HT1080 (cell line): ENCODE measurements around the gene ATG4D. TPM values are rescaled to one million over a fixed set of nuclear protein-coding genes. Genes with fewer than 3 reads are reported as not detected.
"Not testable (repeated sequence)": the region's sequence is repeated elsewhere in the genome, so short reads cannot be mapped to it uniquely, and the experiment has no call there.

Experiments used
- DNase-seq: peaks from one replicate; pipeline ENCODE4 v3.0.0-alpha.2; 2015; ENCODE audit warnings: low read depth
- total RNA-seq: library from RNA; depleted of rRNA; stranded (reverse); fragments of >200 nt; shearing (Covaris generic); gene quantifications from 2 replicates; pipeline ENCODE4 v1.2.3, GENCODE V29; 2014

The ATG4D gene
- total RNA-seq, 1 experiment from 2014 or later, result 31.8 TPM

- DNase-seq, result no peak
Measured at GRCh38 chr19:10518444-10519361, 25.0 kb upstream of the ATG4D start.

- DNase-seq, result no peak
Measured at GRCh38 chr19:10519421-10519820, 24.3 kb upstream of the ATG4D start.

GRCh38 chr19:10520652-10521318, 22.9 kb upstream of the ATG4D start:
- no peak for DNase-seq

GRCh38 chr19:10521461-10522171, 22.1 kb upstream of the ATG4D start:
- no peak for DNase-seq

GRCh38 chr19:10523135-10523636, 20.5 kb upstream of the ATG4D start:
- no peak for DNase-seq

GRCh38 chr19:10525636-10526035, 18.1 kb upstream of the ATG4D start:
- no peak for DNase-seq

- not testable (repeated sequence) for DNase-seq
Measured at GRCh38 chr19:10526887-10527286, 16.8 kb upstream of the ATG4D start.

GRCh38 chr19:10532457-10532856, 11.2 kb upstream of the ATG4D start:
- no peak for DNase-seq

GRCh38 chr19:10533646-10534386, 9.9 kb upstream of the ATG4D start:
- DNase-seq, result no peak

- no peak for DNase-seq
Measured at GRCh38 chr19:10535613-10536012, 8.1 kb upstream of the ATG4D start.

GRCh38 chr19:10537668-10538067, 6.0 kb upstream of the ATG4D start:
- DNase-seq, result no peak

GRCh38 chr19:10538204-10538983, 5.3 kb upstream of the ATG4D start:
- DNase-seq, result no peak

GRCh38 chr19:10539016-10539415, 4.7 kb upstream of the ATG4D start:
- not testable (repeated sequence) for DNase-seq

- DNase-seq, result no peak
Measured at GRCh38 chr19:10543059-10543419, 665 bp upstream of the ATG4D start.

GRCh38 chr19:10544242-10544752, 593 bp downstream of the ATG4D start:
- no peak for DNase-seq

- no peak for DNase-seq
Measured at GRCh38 chr19:10544753-10545251, 1.1 kb downstream of the ATG4D start.

- DNase-seq, result no peak
Measured at GRCh38 chr19:10546817-10547216, 3.1 kb downstream of the ATG4D start.

GRCh38 chr19:10548746-10549276, 5.1 kb downstream of the ATG4D start:
- no peak for DNase-seq

GRCh38 chr19:10549733-10550132, 6.0 kb downstream of the ATG4D start:
- DNase-seq, result no peak

- no peak for DNase-seq
Measured at GRCh38 chr19:10550336-10550735, 6.6 kb downstream of the ATG4D start.
